ENCODE measurements around the gene HOXC6. TPM values are rescaled to one million over a fixed set of nuclear protein-coding genes. Genes with fewer than 3 reads are reported as not detected.

The HOXC6 gene
- total RNA-seq, 1 donor, result not detected

GRCh38 chr12:54024581-54025305, 3.5 kb upstream of the HOXC6 start:
- Histone ChIP-seq H3K27me3 (ENCODE audit: insufficient read depth, low read length) (peaks cover 98% of the 10 kb centered on the region), H3K4me1 (ENCODE audit: insufficient read depth, low read length) (no peaks in the 10 kb centered on the region), H3K4me3 (ENCODE audit: low read length) (no peak overlapping the region), H3K9me3 (ENCODE audit: low read depth, low read length) (no peaks in the 10 kb centered on the region)

- Histone ChIP-seq H3K4me1 (ENCODE audit: insufficient read depth, low read length) (no peaks in the 10 kb centered on the region), H3K9me3 (ENCODE audit: low read depth, low read length) (no peaks in the 10 kb centered on the region), H3K27me3 (ENCODE audit: insufficient read depth, low read length) (peaks cover 97% of the 10 kb centered on the region)
These were observed 2.5 kb upstream of the HOXC6 start for GRCh38 chr12:54025499-54026405.

GRCh38 chr12:54026640-54027441, 1.4 kb upstream of the HOXC6 start:
- H3K27me3 ChIP-seq (ENCODE audit: insufficient read depth, low read length), result peaks cover 97% of the 10 kb centered on the region
- H3K4me1 ChIP-seq (ENCODE audit: insufficient read depth, low read length), result no peaks in the 10 kb centered on the region
- H3K9me3 ChIP-seq (ENCODE audit: low read depth, low read length), result no peaks in the 10 kb centered on the region
- H3K4me3 ChIP-seq (ENCODE audit: low read length), result no peak overlapping the region

More at GRCh38 chr12:54025499-54026405, 2.5 kb upstream of the HOXC6 start:
- no peak overlapping the region for H3K4me3 ChIP-seq (ENCODE audit: low read length)

GRCh38 chr12:54027442-54027786, 826 bp upstream of the HOXC6 start:
- Histone ChIP-seq H3K4me3 (ENCODE audit: low read length) (no peak overlapping the region), H3K4me1 (ENCODE audit: insufficient read depth, low read length) (no peaks in the 10 kb centered on the region), H3K9me3 (ENCODE audit: low read depth, low read length) (no peaks in the 10 kb centered on the region), H3K27me3 (ENCODE audit: insufficient read depth, low read length) (peaks cover 97% of the 10 kb centered on the region)

- H3K4me1 ChIP-seq (ENCODE audit: insufficient read depth, low read length), result peaks cover 12% of the 10 kb centered on the region
- peaks cover 95% of the 10 kb centered on the region for H3K27me3 ChIP-seq (ENCODE audit: insufficient read depth, low read length)
- no peak overlapping the region for H3K4me3 ChIP-seq (ENCODE audit: low read length)
- no peaks in the 10 kb centered on the region for H3K9me3 ChIP-seq (ENCODE audit: low read depth, low read length)
These were observed 1.5 kb downstream of the HOXC6 start for GRCh38 chr12:54029529-54030441.

- Histone ChIP-seq H3K4me3 (ENCODE audit: low read length) (no peak overlapping the region), H3K4me1 (ENCODE audit: insufficient read depth, low read length) (peaks cover 12% of the 10 kb centered on the region), H3K27me3 (ENCODE audit: insufficient read depth, low read length) (peaks cover 95% of the 10 kb centered on the region), H3K9me3 (ENCODE audit: low read depth, low read length) (no peaks in the 10 kb centered on the region)
These were observed 2.2 kb downstream of the HOXC6 start for GRCh38 chr12:54030442-54030801.

- H3K4me3 ChIP-seq (ENCODE audit: low read length), result no peak overlapping the region
- peaks cover 95% of the 10 kb centered on the region for H3K27me3 ChIP-seq (ENCODE audit: insufficient read depth, low read length)
- H3K4me1 ChIP-seq (ENCODE audit: insufficient read depth, low read length), result peaks cover 12% of the 10 kb centered on the region
- no peaks in the 10 kb centered on the region for H3K9me3 ChIP-seq (ENCODE audit: low read depth, low read length)
These were observed 2.7 kb downstream of the HOXC6 start for GRCh38 chr12:54030889-54031471.

GRCh38 chr12:54031480-54031879, 3.2 kb downstream of the HOXC6 start:
- H3K27me3 ChIP-seq (ENCODE audit: insufficient read depth, low read length), result peaks cover 95% of the 10 kb centered on the region

GRCh38 chr12:54032086-54032619, 3.9 kb downstream of the HOXC6 start:
- peaks cover 12% of the 10 kb centered on the region for H3K4me1 ChIP-seq (ENCODE audit: insufficient read depth, low read length)
- peaks cover 95% of the 10 kb centered on the region for H3K27me3 ChIP-seq (ENCODE audit: insufficient read depth, low read length)
- H3K4me3 ChIP-seq (ENCODE audit: low read length), result no peak overlapping the region
- no peaks in the 10 kb centered on the region for H3K9me3 ChIP-seq (ENCODE audit: low read depth, low read length)

More at GRCh38 chr12:54031480-54031879, 3.2 kb downstream of the HOXC6 start:
- no peak overlapping the region for H3K4me3 ChIP-seq (ENCODE audit: low read length)
- peaks cover 12% of the 10 kb centered on the region for H3K4me1 ChIP-seq (ENCODE audit: insufficient read depth, low read length)
- no peaks in the 10 kb centered on the region for H3K9me3 ChIP-seq (ENCODE audit: low read depth, low read length)

GRCh38 chr12:54032627-54033100, 4.4 kb downstream of the HOXC6 start, which contains the start of gene HOXC5:
HOXC5 (plus strand) TSS chr12:54033050; CDS start chr12:54033123, 73 bp downstream.
- Histone ChIP-seq H3K27me3 (ENCODE audit: insufficient read depth, low read length) (peaks cover 95% of the 10 kb centered on the region), H3K4me1 (ENCODE audit: insufficient read depth, low read length) (peaks cover 12% of the 10 kb centered on the region), H3K4me3 (ENCODE audit: low read length) (no peak within 1 kb of the TSS), H3K9me3 (ENCODE audit: low read depth, low read length) (no peaks in the 10 kb centered on the region)

- H3K4me1 ChIP-seq (ENCODE audit: insufficient read depth, low read length), result peaks cover 12% of the 10 kb centered on the region
- H3K9me3 ChIP-seq (ENCODE audit: low read depth, low read length), result no peaks in the 10 kb centered on the region
- peaks cover 95% of the 10 kb centered on the region for H3K27me3 ChIP-seq (ENCODE audit: insufficient read depth, low read length)
- H3K4me3 ChIP-seq (ENCODE audit: low read length), result no peak overlapping the region
These were observed 5.1 kb downstream of the HOXC6 start for GRCh38 chr12:54033106-54033979.

GRCh38 chr12:54033980-54034784, 5.9 kb downstream of the HOXC6 start:
- Histone ChIP-seq H3K4me1 (ENCODE audit: insufficient read depth, low read length) (peaks cover 12% of the 10 kb centered on the region), H3K4me3 (ENCODE audit: low read length) (no peak overlapping the region), H3K27me3 (ENCODE audit: insufficient read depth, low read length) (peaks cover 96% of the 10 kb centered on the region), H3K9me3 (ENCODE audit: low read depth, low read length) (no peaks in the 10 kb centered on the region)

Measured in mononuclear cell (primary cell).